ENCODE results near the gene MARCHF10.

GRCh38 chr17:62808576-62808970 lies 459 bp upstream of the MARCHF10 start:
- TF ChIP-seq ZNF670 (CRISPR knock-in tag; IDR thresholded peaks at IDR 0.05; ENCODE audit: borderline replicate concordance) (no peak), POLR2AphosphoS5 (IDR thresholded peaks at IDR 0.05; ENCODE audit: low read depth, low read length) (no peak), CTCF (CRISPR knock-in tag; IDR thresholded peaks at IDR 0.05) (no peak), ZNF644 (CRISPR knock-in tag; IDR thresholded peaks at IDR 0.05; ENCODE audit: low read depth) (no peak), E2F5 (CRISPR knock-in tag; conservative IDR thresholded peaks at IDR 0.05) (no peak), RAD21 (CRISPR knock-in tag; IDR thresholded peaks at IDR 0.05) (no peak), EP300 (IDR thresholded peaks at IDR 0.05; ENCODE audit: low read depth in 2 of 2, low read length in 2 of 2) (no peak), EP300 (CRISPR knock-in tag; IDR thresholded peaks at IDR 0.05; ENCODE audit: borderline replicate concordance) (no peak)
